SHP77 treated with DMSO at 0.1 percent for 48 hours (cell line): ENCODE measurements around the gene NAV2.
"Not testable (repeated sequence)": the region's sequence is repeated elsewhere in the genome, so short reads cannot be mapped to it uniquely, and the experiment has no call there.

Source experiments
- DNase-seq: peaks from one replicate; lab custom pipeline; 2025; lab: John Stamatoyannopoulos, UW

Gene NAV2

DNA sequence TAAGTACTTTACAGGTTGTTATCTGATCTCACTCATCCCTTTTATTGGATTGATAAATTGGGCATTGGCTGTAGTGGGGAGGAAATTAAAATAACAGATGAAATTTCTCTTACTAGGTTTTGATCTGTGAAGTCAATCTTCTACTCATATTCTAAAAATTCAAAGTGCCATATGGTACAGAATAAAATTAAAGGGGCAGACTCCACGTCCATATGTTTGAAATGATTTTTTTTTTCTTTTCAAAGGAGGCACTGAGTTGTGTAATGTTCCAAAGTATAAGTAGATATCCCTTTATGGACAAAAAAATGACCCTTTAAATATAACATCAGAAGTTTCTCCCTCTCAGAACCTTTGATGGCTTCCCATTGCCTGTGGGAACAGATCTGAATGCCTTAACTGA lies 240.3 kb downstream of the NAV2 start:
- DNase-seq: no peak

DNA sequence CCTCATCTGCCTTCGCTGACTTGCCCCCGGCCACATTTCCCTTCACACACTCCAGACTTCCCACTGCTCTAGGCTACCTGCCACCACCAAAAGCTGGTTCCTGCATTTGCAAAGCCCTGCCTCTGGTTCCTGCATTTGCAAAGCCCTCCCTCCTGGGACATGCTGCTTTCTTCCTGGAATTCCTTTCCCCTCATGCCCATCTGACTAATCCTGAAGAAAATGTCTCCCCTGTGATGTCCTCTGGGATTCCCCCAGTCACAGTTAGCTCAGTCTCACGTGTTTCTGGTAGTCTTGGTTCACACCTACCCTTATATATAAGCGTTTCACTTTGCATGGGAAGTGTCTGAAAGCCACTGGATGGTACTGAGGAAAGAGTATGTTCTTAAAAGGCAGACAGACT lies 240.7 kb downstream of the NAV2 start:
- DNase-seq: no peak

DNA sequence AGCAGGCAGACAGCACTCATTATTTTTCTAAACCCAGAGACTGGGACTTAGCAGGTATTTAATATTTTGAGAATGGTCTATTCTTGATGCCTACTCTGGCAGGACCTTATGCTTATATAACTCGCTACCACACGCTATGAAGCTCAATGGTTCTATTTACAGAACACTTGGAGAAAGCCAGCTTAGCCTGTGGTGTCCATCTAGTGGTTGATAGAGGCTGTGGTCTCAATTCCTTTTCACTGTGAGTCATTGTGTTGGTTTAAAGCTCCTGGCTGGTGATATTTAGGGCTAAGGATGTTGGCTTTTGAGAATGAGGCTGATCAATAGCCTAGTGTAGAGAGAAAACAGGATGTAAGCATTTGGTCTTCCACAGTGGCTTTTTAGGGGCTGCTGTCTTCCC lies 241.3 kb downstream of the NAV2 start:
- no peak for DNase-seq

DNA sequence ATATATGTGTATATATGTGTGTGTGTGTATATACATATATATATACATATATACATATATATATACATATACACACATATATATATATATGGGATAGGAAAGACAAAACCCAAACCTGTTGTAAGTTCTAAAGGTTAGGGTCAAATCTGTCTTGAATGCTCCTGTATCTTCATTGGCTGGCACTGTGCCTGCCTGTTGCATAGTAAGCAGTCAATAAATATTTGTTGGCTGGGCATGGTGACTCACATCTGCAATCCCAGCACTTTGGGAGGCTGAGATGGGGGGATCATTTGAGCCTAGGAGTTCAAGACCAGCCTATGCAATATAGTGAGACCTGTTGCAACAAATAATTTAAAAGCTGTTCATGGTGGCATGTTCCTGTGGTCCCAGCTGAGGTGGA lies 242.3 kb downstream of the NAV2 start:
- no peak for DNase-seq

DNA sequence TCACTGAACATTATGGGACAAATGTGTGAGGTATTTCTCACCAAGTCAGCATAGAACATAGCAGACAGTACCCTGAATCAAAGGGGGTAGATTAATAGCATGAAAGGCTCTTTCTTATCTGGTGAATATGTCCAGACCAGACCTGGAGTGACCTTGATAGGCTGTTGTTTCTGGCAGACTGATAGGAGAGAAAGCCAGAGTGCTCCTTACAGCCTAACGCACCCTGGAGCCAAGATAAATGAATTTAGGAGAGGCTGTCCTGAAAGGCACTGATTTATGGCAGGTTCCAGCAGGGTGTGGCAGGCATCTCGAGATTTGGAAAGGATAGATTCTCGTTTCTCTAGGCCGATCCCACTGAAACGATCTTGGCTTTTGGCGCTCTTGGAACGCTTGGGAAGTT lies 243.0 kb downstream of the NAV2 start:
- DNase-seq: no peak

DNA sequence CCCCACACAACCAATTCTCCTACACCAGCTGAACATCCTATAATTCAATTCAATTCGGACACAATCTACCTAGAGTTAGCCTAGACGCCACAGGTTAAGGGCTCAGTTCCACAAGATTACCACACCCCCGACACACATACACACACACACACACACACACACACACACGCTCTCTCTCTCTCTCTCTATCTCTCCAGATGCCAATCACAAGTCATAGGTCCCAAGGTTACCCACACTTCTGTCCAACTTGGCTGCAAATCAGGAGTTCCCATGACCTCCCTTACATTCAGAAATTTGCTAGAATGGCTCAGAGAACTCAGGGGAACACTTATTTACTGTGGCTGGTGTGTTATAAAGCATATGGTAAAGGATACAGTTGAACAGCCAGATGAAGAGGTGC lies 243.6 kb downstream of the NAV2 start:
- no peak for DNase-seq

DNA sequence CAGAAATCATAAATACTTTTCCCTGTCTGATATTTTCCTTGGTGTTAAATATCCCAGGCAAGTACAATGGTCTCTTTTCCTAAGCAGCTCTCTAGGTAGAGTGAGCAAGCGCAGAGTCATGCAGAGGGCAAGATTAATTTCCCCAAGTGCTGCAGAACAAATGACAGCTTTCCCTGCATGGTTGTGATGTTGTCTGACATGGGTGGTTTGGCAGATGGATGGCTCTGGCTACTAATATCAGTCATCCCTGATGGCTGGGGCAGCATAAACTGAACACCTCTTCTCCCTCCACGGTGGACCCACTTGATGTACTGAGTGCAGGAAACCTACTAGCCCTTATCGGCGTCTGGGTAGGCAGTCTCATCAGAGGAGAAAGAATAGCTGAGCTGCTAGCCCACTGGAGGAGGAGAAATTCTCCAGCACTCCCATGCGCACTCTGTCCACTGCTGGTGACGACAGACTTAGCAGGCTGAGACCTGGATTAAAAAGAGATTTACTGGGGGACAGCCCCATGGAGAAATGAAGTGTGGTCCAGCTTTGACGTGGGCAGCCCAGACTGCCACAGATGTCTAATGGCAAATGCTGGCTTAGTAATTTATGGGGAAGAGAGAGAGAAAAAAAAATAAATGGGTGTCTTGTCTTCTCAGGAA lies 244.8 kb downstream of the NAV2 start:
- no peak for DNase-seq

DNA sequence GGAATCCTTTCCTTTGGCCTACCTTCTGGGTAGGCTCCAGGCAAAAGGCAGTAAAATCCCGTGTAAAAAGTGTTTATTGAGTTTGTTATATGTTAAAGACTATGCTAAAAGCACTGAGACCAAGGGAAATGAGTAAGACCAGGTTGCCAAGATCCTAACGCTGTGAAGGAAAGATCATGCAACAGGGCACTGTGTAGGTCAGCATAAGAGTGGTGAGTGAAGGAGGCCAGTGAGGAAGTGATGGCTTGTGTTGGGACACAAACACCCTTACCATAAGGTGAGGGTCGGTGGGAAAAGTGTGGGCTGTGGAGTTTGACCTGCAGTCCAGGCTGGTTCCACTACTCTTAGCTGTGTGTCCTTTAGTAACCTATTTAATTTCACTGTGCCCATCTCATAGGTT lies 245.6 kb downstream of the NAV2 start:
- DNase-seq: no peak

DNA sequence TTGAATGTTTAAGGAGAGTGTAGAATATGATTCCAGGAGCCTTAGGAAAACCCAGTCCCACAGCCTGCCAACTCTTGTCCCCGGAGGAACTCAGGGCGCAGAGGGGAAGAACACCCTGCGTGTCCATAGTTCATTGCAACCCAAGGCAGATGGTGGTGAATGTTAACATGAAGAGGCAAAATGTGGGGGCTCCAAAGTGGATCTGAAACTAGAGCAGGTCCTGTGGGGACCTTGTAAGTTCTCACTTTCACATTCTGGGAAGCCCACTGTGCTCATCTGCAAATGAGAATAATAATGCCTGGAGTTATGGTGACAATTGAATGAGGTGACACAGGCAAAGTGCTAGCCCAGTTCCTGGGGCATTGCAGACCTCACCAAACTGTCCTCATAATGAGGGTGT lies 246.6 kb downstream of the NAV2 start:
- no peak for DNase-seq

DNA sequence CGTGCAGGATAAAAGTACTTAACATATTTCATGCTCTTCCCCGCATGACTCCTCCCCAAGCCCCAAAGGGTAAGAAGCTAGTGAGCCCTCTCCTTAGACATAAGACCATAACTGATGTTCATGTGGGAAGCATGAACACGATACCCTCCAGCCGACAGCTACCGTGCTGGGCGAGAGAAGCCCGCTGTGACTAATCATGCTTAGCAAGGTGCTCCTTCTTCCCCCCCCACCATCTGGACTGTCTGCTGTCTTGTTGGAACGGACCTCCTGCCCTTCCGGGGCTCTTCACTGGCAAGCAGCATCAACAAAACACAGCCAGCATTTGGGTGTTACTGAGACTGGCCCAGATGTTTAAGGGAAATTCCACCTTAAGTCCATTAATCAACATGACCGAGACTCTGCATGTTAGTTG lies 247.0 kb downstream of the NAV2 start:
- no peak for DNase-seq

DNA sequence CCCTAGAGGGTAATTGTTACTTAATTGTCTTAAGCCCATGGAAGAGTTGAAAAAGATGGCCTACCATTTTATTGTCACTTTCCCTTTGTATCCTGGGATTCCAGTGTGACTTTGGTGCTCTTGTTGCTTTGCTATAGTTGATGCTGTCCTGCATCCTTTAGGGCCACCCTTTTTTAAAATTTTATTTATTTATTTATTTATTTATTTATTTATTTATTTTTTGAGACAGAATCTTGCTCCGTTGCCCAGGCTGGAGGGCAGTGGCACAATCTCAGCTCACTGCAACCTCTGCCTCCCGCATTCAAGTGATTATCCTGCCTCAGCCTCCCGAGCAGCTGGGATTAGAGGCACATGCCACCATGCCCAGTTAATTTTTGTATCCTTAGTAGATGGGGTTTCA lies 247.8 kb downstream of the NAV2 start:
- not testable (repeated sequence) for DNase-seq

DNA sequence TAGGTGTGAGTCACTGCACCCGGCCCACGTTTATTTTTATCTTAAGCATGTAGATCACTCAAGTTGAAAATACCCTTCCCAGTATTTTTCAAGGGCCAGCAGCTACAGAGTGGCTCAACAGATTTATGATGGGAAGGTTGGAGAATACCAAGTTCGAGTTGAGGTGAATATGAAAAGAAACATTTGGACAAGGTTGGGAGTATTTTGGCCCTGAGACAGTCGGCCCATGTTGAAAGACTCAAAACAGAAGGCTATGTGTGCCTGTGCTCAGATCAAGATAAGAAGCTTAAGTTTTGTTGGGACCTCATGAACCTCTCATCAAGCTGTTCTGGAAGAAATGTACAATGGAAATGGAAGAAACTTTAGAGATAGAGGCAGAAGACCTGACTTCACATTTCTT lies 248.6 kb downstream of the NAV2 start:
- DNase-seq: no peak

DNA sequence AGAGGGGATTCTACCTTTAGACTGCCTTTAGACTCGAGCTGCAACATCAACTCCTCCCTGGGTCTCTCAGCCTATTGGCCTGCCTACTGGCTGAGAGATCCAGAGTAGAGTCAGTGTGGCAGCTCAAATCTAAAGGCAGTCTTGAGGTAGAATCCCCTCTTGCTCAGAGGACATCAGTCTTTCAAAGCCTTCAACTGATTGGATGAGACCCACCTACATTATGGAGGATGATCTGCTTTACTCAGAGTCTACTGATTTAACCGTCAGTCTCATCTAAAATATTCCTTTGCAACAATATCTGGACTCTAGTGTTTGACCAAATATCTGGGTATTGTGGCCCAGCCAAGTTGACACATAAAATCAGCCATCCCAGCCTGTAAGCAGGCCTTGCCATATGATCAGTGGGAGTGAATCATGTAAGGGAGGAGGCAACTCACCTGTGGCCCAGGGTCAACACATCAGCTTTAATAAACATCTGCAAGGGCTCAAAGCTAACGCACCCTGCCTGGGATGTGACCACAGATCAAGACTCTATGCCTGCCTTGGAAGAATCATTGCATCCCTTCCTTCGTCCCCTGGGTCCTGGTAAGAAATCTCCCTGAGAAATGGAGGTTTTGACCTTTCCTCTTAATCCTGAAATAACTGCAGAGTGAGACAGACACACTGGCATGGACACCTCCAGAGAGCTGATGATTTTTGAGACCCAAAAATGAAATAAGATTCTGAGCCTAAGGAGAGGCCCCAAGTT lies 249.6 kb downstream of the NAV2 start:
- DNase-seq: no peak

DNA sequence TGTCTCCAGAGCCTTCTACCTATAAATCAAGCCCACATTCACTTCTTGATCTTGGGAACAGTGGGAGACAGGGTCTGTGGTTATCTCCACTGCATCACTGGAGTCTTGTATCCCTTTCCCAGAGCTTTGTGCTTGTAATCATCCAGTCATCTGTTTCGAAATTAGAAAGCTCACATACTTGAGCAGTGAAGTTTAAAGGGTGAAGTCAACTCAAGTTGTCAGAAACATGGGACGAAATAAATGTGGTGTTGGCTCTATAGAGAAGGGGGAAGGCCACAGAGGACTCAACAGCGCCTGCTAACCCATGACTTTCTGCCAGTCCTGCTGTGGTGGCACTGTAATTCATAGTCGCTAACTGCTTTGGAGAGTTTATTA lies 250.2 kb downstream of the NAV2 start:
- DNase-seq: no peak

DNA sequence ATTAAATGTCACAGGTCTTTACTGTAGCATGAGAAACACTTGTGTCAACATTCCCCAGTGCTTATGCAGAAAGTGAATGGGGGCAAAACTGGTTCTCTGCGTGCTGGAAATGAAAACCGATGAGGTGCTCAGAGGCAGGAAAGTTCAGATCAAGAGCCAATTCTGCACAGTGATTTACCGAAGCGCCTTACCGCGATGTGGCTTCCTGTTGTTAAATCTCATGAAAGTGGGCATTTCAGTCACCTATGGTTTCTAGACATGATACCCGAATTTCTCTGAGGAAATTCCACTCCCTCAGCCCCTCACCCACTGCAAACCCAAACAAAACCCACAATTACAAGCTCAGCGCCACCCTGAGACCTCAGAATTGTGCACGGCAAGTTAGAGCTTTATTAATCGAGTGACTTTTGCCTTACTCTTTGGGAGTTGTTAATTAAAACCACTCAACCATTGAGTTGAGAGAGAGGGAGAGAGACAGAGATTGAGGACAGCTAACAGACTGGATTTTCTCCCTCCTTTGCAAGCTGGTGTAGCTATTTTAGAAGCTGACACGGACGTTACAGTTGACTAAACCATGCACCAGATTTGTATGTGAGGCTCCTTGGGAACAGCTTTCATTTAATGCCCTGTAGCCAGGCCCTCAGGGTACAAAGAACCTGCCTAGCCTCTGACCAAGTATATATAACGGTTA lies 251.2 kb downstream of the NAV2 start:
- no peak for DNase-seq

DNA sequence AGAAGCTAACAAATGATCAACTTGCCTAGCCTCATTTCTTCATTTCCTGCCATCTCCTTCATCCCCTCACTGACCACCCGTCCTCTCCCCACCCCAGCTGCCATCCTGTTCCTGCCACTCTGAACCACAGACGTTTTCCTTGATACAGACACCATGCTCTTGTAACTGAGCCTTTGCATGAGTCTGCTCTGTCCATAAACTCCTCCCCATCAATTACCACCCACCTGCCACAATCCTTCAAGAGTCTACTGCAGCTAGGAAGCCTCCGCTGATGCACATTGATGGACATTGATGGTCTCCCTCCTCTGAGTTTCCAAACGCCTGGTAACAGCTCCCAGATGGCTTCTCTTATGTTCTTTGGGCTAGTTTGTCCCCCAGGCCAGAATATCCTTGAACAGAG lies 253.8 kb downstream of the NAV2 start:
- DNase-seq: no peak

DNA sequence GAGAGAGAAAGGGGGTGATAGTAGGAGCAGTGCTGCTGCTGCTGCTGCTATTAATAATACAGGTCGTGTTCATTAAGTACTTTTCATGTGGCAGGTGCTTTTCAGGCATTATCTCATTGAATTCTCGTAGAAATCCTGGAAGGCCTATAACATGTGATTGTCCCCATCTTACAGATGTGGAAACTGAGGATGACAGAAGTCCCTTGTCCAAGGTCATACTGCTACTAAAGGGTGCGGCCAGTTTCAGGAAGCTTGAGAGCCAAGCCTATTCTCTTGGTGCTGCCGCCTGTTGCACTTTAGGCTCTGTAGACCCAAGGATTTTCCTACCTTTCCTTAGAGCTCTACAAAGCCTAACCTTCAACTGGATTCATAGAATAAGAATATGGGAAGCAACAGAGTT lies 254.3 kb downstream of the NAV2 start:
- DNase-seq: no peak

DNA sequence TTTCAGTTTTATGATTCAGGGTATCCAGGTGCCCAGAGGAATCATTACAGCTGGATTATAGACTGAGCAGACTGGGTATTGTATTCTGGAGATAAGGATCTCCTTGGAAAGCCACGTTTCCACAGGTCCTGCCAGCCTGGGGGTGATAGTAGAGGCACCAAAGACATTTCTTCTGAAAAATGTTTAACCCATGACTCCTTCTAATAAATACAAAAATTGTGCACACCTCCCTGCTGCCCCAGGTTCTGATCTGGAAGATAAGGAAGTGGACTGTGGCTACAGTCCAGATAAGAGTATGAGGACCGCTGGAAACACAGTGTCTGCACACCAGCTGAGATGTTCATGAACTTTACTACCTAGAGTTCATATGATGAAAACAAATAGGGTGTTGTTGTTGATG lies 255.2 kb downstream of the NAV2 start:
- DNase-seq: no peak

DNA sequence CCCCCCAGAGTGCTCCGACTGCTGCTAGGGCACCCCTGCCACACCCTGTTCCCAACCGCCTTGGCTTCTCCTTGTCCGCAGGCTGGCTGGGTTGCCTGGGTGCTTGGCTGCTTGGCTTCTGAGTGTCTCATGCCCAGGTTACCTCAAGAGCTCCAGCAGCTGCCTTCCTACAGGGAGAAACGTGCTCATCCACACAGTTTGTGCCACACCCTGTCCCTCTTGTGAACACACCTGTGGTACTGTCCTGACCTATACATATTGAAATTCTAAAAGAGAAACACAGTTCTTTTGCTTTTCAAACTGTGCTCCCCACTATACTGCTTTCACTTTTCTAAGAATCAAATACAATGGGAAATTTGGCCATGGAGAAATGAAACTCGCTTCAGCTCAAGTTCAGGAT lies 256.2 kb downstream of the NAV2 start:
- DNase-seq: no peak

DNA sequence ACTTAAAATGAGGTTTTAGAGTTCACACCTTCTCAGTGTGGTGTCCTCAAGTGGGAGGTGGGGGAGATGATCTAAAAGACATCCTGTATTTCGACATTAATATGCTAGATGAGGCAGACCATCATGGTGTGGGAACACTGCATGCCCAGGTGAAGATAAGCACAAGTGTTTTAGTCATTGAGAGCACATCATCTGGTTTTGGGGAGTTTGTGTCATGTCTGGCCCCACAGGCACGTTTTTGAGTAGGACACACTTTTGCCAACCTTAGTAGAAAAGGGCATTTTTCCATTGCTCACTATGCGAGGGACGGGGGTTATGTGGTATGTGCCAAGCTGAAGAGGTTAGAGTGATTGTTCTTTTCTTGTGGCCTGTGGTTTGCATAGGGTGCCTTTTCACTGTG lies 258.3 kb downstream of the NAV2 start:
- DNase-seq: no peak

DNA sequence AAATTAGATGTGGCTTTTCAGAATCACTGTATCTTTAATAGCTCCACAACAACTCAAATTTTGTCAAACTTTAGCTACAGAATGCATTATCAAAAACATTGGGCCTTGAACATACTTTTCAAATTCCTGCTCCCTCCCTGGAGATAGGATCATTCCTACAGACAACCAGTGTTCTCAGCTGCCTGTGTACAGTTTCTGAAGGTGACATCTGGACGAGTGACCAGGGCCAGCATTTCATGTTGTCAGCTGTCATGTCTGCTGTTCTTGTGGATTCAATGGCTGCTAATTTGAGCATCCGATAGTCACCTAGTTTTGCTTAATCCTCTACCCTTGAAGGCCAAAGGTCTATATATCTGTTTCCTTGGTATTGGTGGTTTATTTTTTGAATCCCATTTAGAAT lies 259.5 kb downstream of the NAV2 start:
- no peak for DNase-seq

DNA sequence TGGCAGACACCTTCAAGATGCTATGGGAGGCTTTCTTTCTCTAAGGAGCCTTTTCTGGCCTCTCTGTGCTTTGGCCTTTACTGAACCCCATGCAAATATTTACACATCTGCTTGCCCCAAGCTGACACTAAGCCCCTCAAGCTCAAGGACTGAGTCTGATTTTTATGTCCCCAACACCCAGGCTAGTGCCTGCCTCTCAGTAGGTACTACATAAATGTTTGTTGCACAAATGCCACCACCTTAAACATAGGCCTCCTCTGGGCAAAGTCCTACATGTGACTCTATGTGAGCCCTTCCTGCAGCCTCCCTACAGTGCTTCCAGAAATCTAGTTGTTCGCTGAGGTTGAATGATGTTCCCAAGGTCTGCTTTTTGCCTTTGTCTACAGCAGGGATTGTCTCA lies 260.0 kb downstream of the NAV2 start:
- no peak for DNase-seq

DNA sequence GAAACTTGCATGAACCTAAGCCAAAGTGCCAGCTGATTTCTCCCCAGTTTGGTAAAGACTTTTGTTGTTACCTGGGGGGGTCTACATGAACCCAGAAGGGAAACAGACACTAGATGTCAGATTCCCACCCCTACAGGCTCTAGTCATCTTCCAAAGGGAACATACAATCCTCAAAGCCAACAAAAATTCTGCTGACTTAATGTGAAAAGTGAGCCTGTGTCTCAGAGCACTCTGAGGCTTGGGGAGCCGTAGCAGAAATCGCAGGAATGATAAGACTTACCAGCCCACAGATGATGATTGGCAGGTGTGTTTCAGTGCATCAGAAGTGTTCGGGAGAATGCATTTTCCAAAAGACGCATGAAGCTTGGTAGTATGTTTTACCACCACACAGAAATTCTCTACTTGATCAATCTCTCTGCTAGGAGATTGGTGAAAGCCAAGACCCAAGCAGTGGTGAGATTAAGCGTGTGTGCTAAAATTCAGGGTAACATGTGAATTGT lies 260.5 kb downstream of the NAV2 start:
- DNase-seq: no peak
